Measurements from ENCODE around the gene POLR2C. TPM values are rescaled to one million over a fixed set of nuclear protein-coding genes. Genes with fewer than 3 reads are reported as not detected.

The POLR2C gene
- total RNA-seq, 2 experiments from 2014 or later = 54.0 to 55.0 TPM

GRCh38 chr16:57514371-57514770, 51.9 kb downstream of the POLR2C start:
- POLR2A ChIA-PET = no interaction called here
- CTCF ChIA-PET = interaction anchor here (0.9 to 1.7 kb wide), 5 partner anchors 13 to 214 kb away, joined by 3 to 5 read pairs (median 4); no protein-coding TSS in a partner anchor
- Mint-ChIP-seq H3K9me3 (no peaks in the 10 kb centered on the region), H3K4me1 (no peaks in the 10 kb centered on the region), H3K4me3 (no peak overlapping the region), H3K27me3 (no peaks in the 10 kb centered on the region), H3K36me3 (ENCODE audit: low read depth) (peaks cover 12% of the 10 kb centered on the region), H3K27ac (no peak overlapping the region)
- no peak for DNase-seq

- no peak for DNase-seq
Observed at GRCh38 chr16:57514791-57515600, 52.5 kb downstream of the POLR2C start.

GRCh38 chr16:57516176-57516725, 53.8 kb downstream of the POLR2C start:
- CTCF ChIA-PET = interaction anchor here (0.7 to 2.5 kb wide), 4 partner anchors 18 to 98 kb away, joined by 3 to 13 read pairs (median 4); partner anchors contain the start of gene POLR2C
- no peak for DNase-seq
- Mint-ChIP-seq H3K4me3 (no peak overlapping the region), H3K36me3 (ENCODE audit: low read depth) (peaks cover 12% of the 10 kb centered on the region), H3K4me1 (peaks cover 3% of the 10 kb centered on the region), H3K9me3 (no peaks in the 10 kb centered on the region), H3K27me3 (no peaks in the 10 kb centered on the region), H3K27ac (no peak overlapping the region)
- POLR2A ChIA-PET = no interaction called here

More at GRCh38 chr16:57514791-57515600, 52.5 kb downstream of the POLR2C start:
- H3K4me1 Mint-ChIP-seq = no peaks in the 10 kb centered on the region
- H3K4me3 Mint-ChIP-seq = no peak overlapping the region
- peaks cover 12% of the 10 kb centered on the region for H3K36me3 Mint-ChIP-seq (ENCODE audit: low read depth)
- ChIA-PET POLR2A (no interaction called here), CTCF (interaction anchor here (1.2 to 1.7 kb wide), 3 partner anchors 15 to 215 kb away, joined by 3 to 5 read pairs (median 4); no protein-coding TSS in a partner anchor)
- no peaks in the 10 kb centered on the region for H3K27me3 Mint-ChIP-seq
- no peaks in the 10 kb centered on the region for H3K9me3 Mint-ChIP-seq
- no peak overlapping the region for H3K27ac Mint-ChIP-seq

GRCh38 chr16:57516773-57517172, 54.3 kb downstream of the POLR2C start:
- Mint-ChIP-seq H3K9me3 (no peaks in the 10 kb centered on the region), H3K4me1 (peaks cover 4% of the 10 kb centered on the region), H3K36me3 (ENCODE audit: low read depth) (peaks cover 12% of the 10 kb centered on the region), H3K27ac (peak overlapping the region; percentile 50), H3K27me3 (no peaks in the 10 kb centered on the region), H3K4me3 (no peak overlapping the region)
- POLR2A ChIA-PET = no interaction called here
- DNase-seq = no peak
- CTCF ChIA-PET = interaction anchor here (0.7 to 2.5 kb wide), 5 partner anchors 17 to 99 kb away, joined by 3 to 13 read pairs (median 3); partner anchors contain the start of gene POLR2C

- POLR2A ChIA-PET = interaction anchor here (0.5 kb wide), 1 partner anchor 15 kb away, joined by 4 read pairs; no protein-coding TSS in a partner anchor
- H3K4me1 Mint-ChIP-seq = peaks cover 13% of the 10 kb centered on the region
- CTCF ChIA-PET = interaction anchor here (0.7 to 2.5 kb wide), 8 partner anchors 11 to 183 kb away, joined by 3 to 13 read pairs (median 3); no protein-coding TSS in a partner anchor
- H3K36me3 Mint-ChIP-seq (ENCODE audit: low read depth) = peaks cover 12% of the 10 kb centered on the region
- H3K9me3 Mint-ChIP-seq = no peaks in the 10 kb centered on the region
- H3K4me3 Mint-ChIP-seq = no peak overlapping the region
- H3K27me3 Mint-ChIP-seq = no peaks in the 10 kb centered on the region
- no peak for DNase-seq
- H3K27ac Mint-ChIP-seq = no peak overlapping the region
Observed at GRCh38 chr16:57517397-57518367, 55.2 kb downstream of the POLR2C start.

- no peak overlapping the region for H3K4me3 Mint-ChIP-seq
- no peaks in the 10 kb centered on the region for H3K9me3 Mint-ChIP-seq
- peaks cover 12% of the 10 kb centered on the region for H3K36me3 Mint-ChIP-seq (ENCODE audit: low read depth)
- CTCF ChIA-PET = interaction anchor here (0.6 to 2.7 kb wide), 9 partner anchors 10 to 121 kb away, joined by 3 to 25 read pairs (median 5); no protein-coding TSS in a partner anchor
- H3K27me3 Mint-ChIP-seq = no peaks in the 10 kb centered on the region
- POLR2A ChIA-PET = no interaction called here
- H3K4me1 Mint-ChIP-seq = peaks cover 19% of the 10 kb centered on the region
- H3K27ac Mint-ChIP-seq = no peak overlapping the region
- DNase-seq = no peak
Observed at GRCh38 chr16:57518520-57518919, 56.0 kb downstream of the POLR2C start.

GRCh38 chr16:57518922-57519321, 56.4 kb downstream of the POLR2C start:
- CTCF ChIA-PET = interaction anchor here (0.6 to 2.7 kb wide), 12 partner anchors 9 to 120 kb away, joined by 3 to 25 read pairs (median 6); partner anchors contain the start of gene POLR2C
- no peak overlapping the region for H3K27ac Mint-ChIP-seq
- no peaks in the 10 kb centered on the region for H3K27me3 Mint-ChIP-seq
- H3K9me3 Mint-ChIP-seq = no peaks in the 10 kb centered on the region
- H3K4me3 Mint-ChIP-seq = no peak overlapping the region
- peaks cover 19% of the 10 kb centered on the region for H3K4me1 Mint-ChIP-seq
- POLR2A ChIA-PET = no interaction called here
- H3K36me3 Mint-ChIP-seq (ENCODE audit: low read depth) = peaks cover 12% of the 10 kb centered on the region
- DNase-seq = no peak

- no peak overlapping the region for H3K4me3 Mint-ChIP-seq
- H3K36me3 Mint-ChIP-seq (ENCODE audit: low read depth) = peaks cover 12% of the 10 kb centered on the region
- H3K9me3 Mint-ChIP-seq = no peaks in the 10 kb centered on the region
- peaks cover 19% of the 10 kb centered on the region for H3K4me1 Mint-ChIP-seq
- CTCF ChIA-PET = interaction anchor here (0.6 to 2.7 kb wide), 31 partner anchors 8 to 605 kb away, joined by 3 to 25 read pairs (median 4); partner anchors contain the start of genes CCDC102A, CIAPIN1, COQ9 and DOK4
- H3K27ac Mint-ChIP-seq = no peak overlapping the region
- no peaks in the 10 kb centered on the region for H3K27me3 Mint-ChIP-seq
- POLR2A ChIA-PET = interaction anchor here (0.7 kb wide), 1 partner anchor 30 kb away, joined by 3 read pairs; no protein-coding TSS in a partner anchor
- peak; percentile 84 for DNase-seq
Observed at GRCh38 chr16:57519796-57520360, 57.4 kb downstream of the POLR2C start.

Other genes starting within 250 kb of the POLR2C start
- 10 to 100 TPM; 35.0 to 36.7 TPM for gene ARL2BP, start 217.4 kb upstream of the POLR2C start, total RNA-seq
- under 1 TPM; 0.40 to 0.55 TPM for gene PLLP, start 178.0 kb upstream of the POLR2C start, total RNA-seq
- under 1 TPM; 0.50 to 0.74 TPM for gene CCL22, start 103.9 kb upstream of the POLR2C start, total RNA-seq
- gene CX3CL1, start 90.2 kb upstream of the POLR2C start, total RNA-seq = not detected
- under 1 TPM; 0.40 to 0.42 TPM for gene CCL17, start 57.9 kb upstream of the POLR2C start, total RNA-seq
- 10 to 100 TPM; 45.8 to 61.8 TPM for gene CIAPIN1, start 15.3 kb upstream of the POLR2C start, total RNA-seq
- gene COQ9, start 15.2 kb upstream of the POLR2C start, total RNA-seq = 10 to 100 TPM; 39.8 to 41.1 TPM
- gene DOK4, start 23.8 kb downstream of the POLR2C start, total RNA-seq = 1 to 10 TPM; 2.3 to 2.7 TPM
- 10 to 100 TPM in 1 of 2 experiments, 1 to 10 TPM in 1; 8.1 to 10.5 TPM for gene CCDC102A, start 73.9 kb downstream of the POLR2C start, total RNA-seq
- gene ADGRG5, start 80.0 kb downstream of the POLR2C start, total RNA-seq = 1 to 10 TPM; 5.9 to 6.6 TPM
- 1 to 10 TPM; 2.2 to 2.9 TPM for gene ADGRG1, start 166.0 kb downstream of the POLR2C start, total RNA-seq
- not detected for gene ADGRG3, start 205.6 kb downstream of the POLR2C start, total RNA-seq
- not detected for gene DRC7, start 232.1 kb downstream of the POLR2C start, total RNA-seq

Measured in activated CD4-positive, alpha-beta T cell treated with anti-CD3 and anti-CD28 coated beads, Interleukin-2, amount 10 ng/mL, durations not matched to agents 7 days and 5 days (primary cell).